ENCODE measurements around the gene GMDS.
A peak's percentile ranks its signal among the peaks of the same experiment; 100 is the strongest.

GMDS gene

GRCh38 chr6:1627827-1628560 is 617.4 kb downstream of the GMDS start:
- H3K9me3 ChIP-seq (ENCODE audit: control insufficient read depth in 2 of 2, low read length in 2 of 2), result no peaks in the 10 kb centered on the region
- no peak overlapping the region for H3K4me3 ChIP-seq (ENCODE audit: low read length in 2 of 2)
- H3K9ac ChIP-seq (ENCODE audit: low read depth in 1 of 2, low read length in 2 of 2), result no peak overlapping the region
- peaks cover 2 to 4% of the 10 kb centered on the region in 2 donors for H3K36me3 ChIP-seq (ENCODE audit: control insufficient read depth in 2 of 2, insufficient read depth in 2 of 2, low read length in 2 of 2)
- no peak overlapping the region for H3K27ac ChIP-seq (ENCODE audit: low read depth in 2 of 2, low read length in 2 of 2)
- peaks cover 6 to 14% of the 10 kb centered on the region in 2 donors for H3K27me3 ChIP-seq (ENCODE audit: control insufficient read depth in 2 of 2, insufficient read depth in 2 of 2, low read length in 2 of 2)
- peaks cover 0 to 4% of the 10 kb centered on the region in 2 donors for H3K4me1 ChIP-seq (ENCODE audit: control insufficient read depth in 2 of 2, insufficient read depth in 2 of 2, low read length in 2 of 2)

DNA sequence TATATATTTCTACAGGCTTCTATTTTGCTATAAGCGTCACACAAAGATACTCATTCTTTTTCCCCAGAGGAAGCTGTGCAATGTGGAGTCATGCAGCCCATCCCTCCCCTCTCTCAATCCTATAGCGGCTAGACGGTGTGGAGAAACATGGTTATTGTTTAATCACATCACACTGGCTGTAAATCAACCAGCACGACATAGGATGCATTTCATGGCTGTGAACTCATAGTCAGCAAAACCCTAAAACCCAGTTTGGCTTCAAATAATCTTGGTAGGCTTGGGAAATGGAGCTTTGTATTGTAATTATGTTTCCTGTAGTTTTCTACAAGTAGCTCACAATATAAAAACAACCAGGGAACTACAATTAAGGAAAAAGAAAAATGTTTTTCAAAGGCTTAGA is 618.9 kb downstream of the GMDS start:
- Histone ChIP-seq H3K27ac (ENCODE audit: low read depth in 2 of 2, low read length in 2 of 2) (no peak overlapping the region), H3K4me3 (ENCODE audit: low read length in 2 of 2) (no peak overlapping the region), H3K4me1 (ENCODE audit: control insufficient read depth in 2 of 2, insufficient read depth in 2 of 2, low read length in 2 of 2) (peaks cover 0 to 4% of the 10 kb centered on the region in 2 donors), H3K27me3 (ENCODE audit: control insufficient read depth in 2 of 2, insufficient read depth in 2 of 2, low read length in 2 of 2) (peaks cover 6 to 18% of the 10 kb centered on the region in 2 donors), H3K9me3 (ENCODE audit: control insufficient read depth in 2 of 2, low read length in 2 of 2) (no peaks in the 10 kb centered on the region), H3K9ac (ENCODE audit: low read depth in 1 of 2, low read length in 2 of 2) (no peak overlapping the region), H3K36me3 (ENCODE audit: control insufficient read depth in 2 of 2, insufficient read depth in 2 of 2, low read length in 2 of 2) (peaks cover 6 to 8% of the 10 kb centered on the region in 2 donors)

DNA sequence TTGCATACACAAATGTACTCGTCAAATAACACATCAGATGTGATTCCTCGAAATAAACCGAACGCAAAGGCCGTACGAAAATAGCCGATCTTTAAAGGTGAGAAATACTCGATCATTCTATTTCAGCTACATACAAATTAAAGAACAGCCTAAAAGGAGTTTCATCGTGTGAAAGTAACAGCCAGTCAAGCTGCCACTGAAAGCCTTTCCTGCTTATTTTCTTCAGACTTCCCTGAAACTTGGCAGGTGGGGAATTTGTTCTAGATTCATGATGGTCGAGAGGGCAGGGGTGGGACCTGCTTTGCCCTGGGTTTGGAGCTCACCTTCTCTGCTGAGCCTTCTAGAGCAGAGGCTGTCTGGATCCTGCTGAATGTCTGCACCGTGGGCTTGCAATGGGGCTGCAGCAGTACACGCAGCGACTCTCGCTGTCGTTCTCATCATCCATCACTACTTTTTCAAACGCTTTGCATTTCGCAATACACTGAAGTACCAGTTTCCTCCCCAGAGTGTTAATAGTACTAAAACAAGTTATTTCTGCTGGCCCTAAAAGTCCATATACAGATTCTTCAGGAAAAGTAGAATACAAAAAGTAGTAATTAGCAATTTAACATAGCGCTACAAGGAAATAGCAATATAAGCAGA is 619.5 kb downstream of the GMDS start:
- no peak overlapping the region for H3K27ac ChIP-seq (ENCODE audit: low read depth in 2 of 2, low read length in 2 of 2)
- peaks cover 0 to 4% of the 10 kb centered on the region in 2 donors for H3K4me1 ChIP-seq (ENCODE audit: control insufficient read depth in 2 of 2, insufficient read depth in 2 of 2, low read length in 2 of 2)
- peaks cover 6 to 8% of the 10 kb centered on the region in 2 donors for H3K36me3 ChIP-seq (ENCODE audit: control insufficient read depth in 2 of 2, insufficient read depth in 2 of 2, low read length in 2 of 2)
- H3K27me3 ChIP-seq (ENCODE audit: control insufficient read depth in 2 of 2, insufficient read depth in 2 of 2, low read length in 2 of 2), result peaks cover 6 to 20% of the 10 kb centered on the region in 2 donors
- H3K9ac ChIP-seq (ENCODE audit: low read depth in 1 of 2, low read length in 2 of 2), result no peak overlapping the region
- H3K4me3 ChIP-seq (ENCODE audit: low read length in 2 of 2), result no peak overlapping the region
- no peaks in the 10 kb centered on the region for H3K9me3 ChIP-seq (ENCODE audit: control insufficient read depth in 2 of 2, low read length in 2 of 2)

DNA sequence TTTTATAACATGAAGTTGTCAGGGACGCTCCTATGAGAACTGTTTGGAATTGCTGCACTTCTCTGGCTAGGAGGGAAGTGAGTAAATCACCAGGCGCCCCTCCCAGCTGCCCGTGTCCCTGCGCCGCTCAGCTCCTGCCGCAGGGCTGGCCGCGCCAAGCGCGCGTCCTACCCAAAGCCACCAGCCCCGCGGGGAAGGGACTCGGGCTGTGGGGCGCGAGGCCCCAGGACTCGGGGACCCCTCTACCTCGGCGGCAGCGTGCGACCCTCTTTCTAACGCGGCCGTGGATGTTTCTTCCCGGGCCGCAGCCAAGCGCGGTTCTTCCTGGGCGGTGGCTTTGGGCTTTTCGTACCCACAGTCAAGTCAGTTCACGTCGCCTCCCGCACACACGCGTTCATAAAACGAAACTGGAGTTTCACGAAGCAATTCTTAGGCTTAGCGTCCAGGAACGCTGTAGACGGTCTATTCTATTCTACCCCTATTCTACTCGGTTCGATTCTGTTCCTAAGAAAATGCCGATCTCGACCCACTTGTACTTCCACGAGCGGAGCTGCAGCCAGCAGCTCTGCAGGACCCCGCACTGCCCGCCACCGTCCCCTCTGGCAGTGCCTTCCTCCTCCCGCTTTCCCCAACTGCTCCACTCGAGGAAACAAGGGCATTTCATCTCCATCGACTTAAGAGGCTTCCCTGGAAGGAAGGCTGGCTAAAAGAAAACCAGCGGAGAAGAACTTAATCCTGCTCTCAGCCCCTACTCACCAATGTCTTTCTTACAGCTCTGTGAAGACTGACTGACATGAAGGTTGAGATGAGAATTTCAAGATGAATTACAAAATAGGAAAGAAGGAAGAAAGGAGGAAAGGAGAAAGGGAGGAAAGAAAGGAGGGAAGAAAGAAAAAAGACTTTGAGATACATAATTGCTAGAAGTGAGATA is 620.3 kb downstream of the GMDS start:
- Histone ChIP-seq H3K27me3 (ENCODE audit: control insufficient read depth in 2 of 2, insufficient read depth in 2 of 2, low read length in 2 of 2) (peaks cover 6 to 20% of the 10 kb centered on the region in 2 donors), H3K4me3 (ENCODE audit: low read length in 2 of 2) (peak overlapping the region; percentile 48 to 62), H3K9me3 (ENCODE audit: control insufficient read depth in 2 of 2, low read length in 2 of 2) (no peaks in the 10 kb centered on the region), H3K27ac (ENCODE audit: low read depth in 2 of 2, low read length in 2 of 2) (no peak overlapping the region), H3K4me1 (ENCODE audit: control insufficient read depth in 2 of 2, insufficient read depth in 2 of 2, low read length in 2 of 2) (peaks cover 1 to 4% of the 10 kb centered on the region in 2 donors), H3K9ac (ENCODE audit: low read depth in 1 of 2, low read length in 2 of 2) (no peak overlapping the region), H3K36me3 (ENCODE audit: control insufficient read depth in 2 of 2, insufficient read depth in 2 of 2, low read length in 2 of 2) (peaks cover 6 to 8% of the 10 kb centered on the region in 2 donors)

DNA sequence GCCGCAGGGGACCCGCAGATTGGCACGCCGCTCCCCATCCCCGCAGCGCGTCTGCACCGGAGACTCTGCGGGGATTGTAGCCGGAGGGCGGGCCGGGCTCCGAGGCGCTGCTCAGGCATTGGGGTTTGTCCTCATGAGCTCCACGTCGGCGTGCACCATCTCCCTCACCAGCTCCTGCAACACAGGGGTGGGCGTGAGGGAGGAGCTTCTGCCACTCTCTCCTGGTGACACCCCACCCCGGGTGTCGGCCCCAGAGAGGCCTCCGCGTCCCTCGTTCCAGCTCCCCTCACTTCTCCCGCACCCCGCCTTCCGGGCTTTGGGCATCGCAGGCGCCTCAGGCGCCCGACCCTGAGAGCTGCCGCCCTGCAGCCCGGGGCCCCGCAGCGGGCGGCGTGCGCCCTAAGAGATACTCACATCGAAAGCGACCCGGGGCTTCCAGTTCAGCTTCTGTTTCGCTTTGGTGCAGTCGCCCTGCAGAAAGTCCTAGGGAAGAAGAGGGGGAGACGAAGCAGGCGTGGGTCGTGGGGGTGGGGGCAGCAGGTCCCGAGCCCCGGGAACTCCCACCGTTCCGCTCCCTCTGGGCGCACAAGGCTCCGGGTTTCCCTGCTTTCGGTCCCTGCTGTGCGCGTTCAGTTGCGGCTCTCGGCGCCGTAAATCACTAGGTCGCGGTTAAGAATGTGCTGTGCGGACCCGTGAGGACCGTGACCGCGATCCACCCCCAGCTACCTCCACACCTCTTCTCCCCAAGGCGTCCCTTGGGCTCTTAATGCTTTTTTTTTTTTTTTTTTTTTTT is 621.2 kb downstream of the GMDS start:
- peak overlapping the region; percentile 30 to 56 for H3K4me3 ChIP-seq (ENCODE audit: low read length in 2 of 2)

GRCh38 chr6:1623769-1624057 is 621.7 kb downstream of the GMDS start:
- Histone ChIP-seq H3K27ac (ENCODE audit: low read depth in 2 of 2, low read length in 2 of 2) (no peak overlapping the region), H3K36me3 (ENCODE audit: control insufficient read depth in 2 of 2, insufficient read depth in 2 of 2, low read length in 2 of 2) (peaks cover 6 to 8% of the 10 kb centered on the region in 2 donors), H3K4me1 (ENCODE audit: control insufficient read depth in 2 of 2, insufficient read depth in 2 of 2, low read length in 2 of 2) (peaks cover 2 to 4% of the 10 kb centered on the region in 2 donors), H3K27me3 (ENCODE audit: control insufficient read depth in 2 of 2, insufficient read depth in 2 of 2, low read length in 2 of 2) (peaks cover 6 to 20% of the 10 kb centered on the region in 2 donors), H3K9me3 (ENCODE audit: control insufficient read depth in 2 of 2, low read length in 2 of 2) (no peaks in the 10 kb centered on the region), H3K4me3 (ENCODE audit: low read length in 2 of 2) (no peak overlapping the region), H3K9ac (ENCODE audit: low read depth in 1 of 2, low read length in 2 of 2) (no peak overlapping the region)

More for the DNA sequence above, 621.2 kb downstream of the GMDS start:
- Histone ChIP-seq H3K27ac (ENCODE audit: low read depth in 2 of 2, low read length in 2 of 2) (no peak overlapping the region), H3K9me3 (ENCODE audit: control insufficient read depth in 2 of 2, low read length in 2 of 2) (no peaks in the 10 kb centered on the region), H3K27me3 (ENCODE audit: control insufficient read depth in 2 of 2, insufficient read depth in 2 of 2, low read length in 2 of 2) (peaks cover 6 to 20% of the 10 kb centered on the region in 2 donors), H3K9ac (ENCODE audit: low read depth in 1 of 2, low read length in 2 of 2) (no peak overlapping the region), H3K4me1 (ENCODE audit: control insufficient read depth in 2 of 2, insufficient read depth in 2 of 2, low read length in 2 of 2) (peaks cover 2 to 4% of the 10 kb centered on the region in 2 donors), H3K36me3 (ENCODE audit: control insufficient read depth in 2 of 2, insufficient read depth in 2 of 2, low read length in 2 of 2) (peaks cover 6 to 8% of the 10 kb centered on the region in 2 donors)

DNA sequence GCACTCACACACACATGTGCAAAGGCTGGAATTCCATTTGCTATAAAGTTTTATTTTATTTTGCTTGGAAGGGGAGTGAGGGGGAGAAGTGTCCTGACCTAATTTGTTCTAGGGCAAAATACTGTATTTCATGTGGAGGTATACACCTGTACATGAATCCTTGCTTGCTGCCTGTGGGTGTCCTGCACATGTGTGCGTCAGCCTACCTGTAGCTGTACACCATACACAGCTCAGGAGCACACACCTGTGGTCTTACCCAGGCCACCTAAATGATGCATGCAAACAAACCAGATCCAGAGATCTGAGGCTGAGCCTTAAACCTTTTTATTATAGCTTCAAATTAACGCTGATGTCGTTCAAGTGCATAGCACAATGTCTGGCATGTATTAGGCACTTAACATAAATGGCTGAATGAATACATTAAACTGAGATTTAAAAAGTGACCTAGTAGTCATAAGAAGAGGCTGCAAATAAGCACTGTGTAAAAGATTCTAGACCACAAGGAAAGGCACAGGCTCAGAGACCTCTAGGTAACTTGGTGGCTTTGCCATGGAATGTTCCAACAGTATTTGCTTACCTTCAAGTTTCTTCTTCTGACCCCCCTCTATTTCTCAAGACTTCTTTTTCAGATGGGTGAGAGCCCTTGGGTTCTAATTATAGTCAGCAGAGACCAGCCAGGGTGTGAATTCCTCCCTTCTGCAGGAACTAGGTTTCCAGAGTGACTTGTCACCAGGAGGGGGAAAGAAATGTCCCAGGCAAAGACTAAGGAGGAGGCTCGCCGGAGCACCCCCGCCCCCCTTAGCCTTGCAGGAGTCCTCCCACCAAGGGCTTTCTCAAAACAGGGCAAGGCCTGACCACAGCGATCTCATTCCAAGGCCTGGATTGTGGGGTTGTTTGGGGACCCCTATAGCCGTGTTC is 622.3 kb downstream of the GMDS start:
- Histone ChIP-seq H3K27me3 (ENCODE audit: control insufficient read depth in 2 of 2, insufficient read depth in 2 of 2, low read length in 2 of 2) (peaks cover 6 to 24% of the 10 kb centered on the region in 2 donors), H3K9me3 (ENCODE audit: control insufficient read depth in 2 of 2, low read length in 2 of 2) (no peaks in the 10 kb centered on the region), H3K36me3 (ENCODE audit: control insufficient read depth in 2 of 2, insufficient read depth in 2 of 2, low read length in 2 of 2) (peaks cover 6 to 8% of the 10 kb centered on the region in 2 donors), H3K9ac (ENCODE audit: low read depth in 1 of 2, low read length in 2 of 2) (no peak overlapping the region), H3K27ac (ENCODE audit: low read depth in 2 of 2, low read length in 2 of 2) (no peak overlapping the region), H3K4me3 (ENCODE audit: low read length in 2 of 2) (no peak overlapping the region), H3K4me1 (ENCODE audit: control insufficient read depth in 2 of 2, insufficient read depth in 2 of 2, low read length in 2 of 2) (peaks cover 2 to 4% of the 10 kb centered on the region in 2 donors)

DNA sequence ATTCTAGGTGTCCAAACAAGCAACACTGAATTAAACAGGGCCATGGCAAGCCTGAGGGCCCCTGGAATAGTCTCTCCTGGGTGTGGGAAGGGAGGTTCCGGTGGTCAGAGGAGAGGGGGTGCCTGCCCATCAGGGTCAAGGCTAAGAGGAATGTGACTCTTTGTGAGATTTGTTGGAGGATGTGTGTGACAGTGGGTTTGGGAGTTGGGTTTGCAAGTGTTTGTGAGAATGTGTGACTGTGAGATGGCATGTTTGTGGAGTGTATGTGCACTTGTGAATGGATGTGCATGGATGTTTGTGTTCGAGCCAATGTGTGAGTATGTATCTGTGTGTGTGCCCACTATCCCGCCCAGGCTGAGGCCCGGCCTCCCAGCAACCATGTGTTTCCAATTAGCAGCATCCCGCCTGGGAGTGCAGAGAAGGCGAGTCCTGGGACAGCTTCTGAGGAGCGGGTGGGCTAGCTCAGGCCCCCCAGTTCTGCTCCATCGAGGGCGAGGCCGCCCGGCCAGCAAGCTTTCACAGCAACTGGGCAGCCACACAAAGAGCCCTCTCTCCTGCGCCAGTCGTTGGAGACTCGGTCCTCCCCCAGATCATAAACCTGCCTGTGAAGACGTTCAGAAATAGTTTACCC is 623.1 kb downstream of the GMDS start:
- peaks cover 4 to 24% of the 10 kb centered on the region in 2 donors for H3K27me3 ChIP-seq (ENCODE audit: control insufficient read depth in 2 of 2, insufficient read depth in 2 of 2, low read length in 2 of 2)
- H3K27ac ChIP-seq (ENCODE audit: low read depth in 2 of 2, low read length in 2 of 2), result no peak overlapping the region

More for the DNA sequence above, 623.1 kb downstream of the GMDS start:
- Histone ChIP-seq H3K4me3 (ENCODE audit: low read length in 2 of 2) (no peak overlapping the region), H3K9ac (ENCODE audit: low read depth in 1 of 2, low read length in 2 of 2) (no peak overlapping the region), H3K9me3 (ENCODE audit: control insufficient read depth in 2 of 2, low read length in 2 of 2) (no peaks in the 10 kb centered on the region), H3K36me3 (ENCODE audit: control insufficient read depth in 2 of 2, insufficient read depth in 2 of 2, low read length in 2 of 2) (peaks cover 6 to 8% of the 10 kb centered on the region in 2 donors), H3K4me1 (ENCODE audit: control insufficient read depth in 2 of 2, insufficient read depth in 2 of 2, low read length in 2 of 2) (peaks cover 2 to 4% of the 10 kb centered on the region in 2 donors)
